ENCODE data around the gene RAPGEF1.

The RAPGEF1 gene

GRCh38 chr9:131590907-131591844 is 148.7 kb downstream of the RAPGEF1 start:
- TF ChIP-seq SIN3A (IDR thresholded peaks at IDR 0.05; ENCODE audit: borderline replicate concordance, insufficient read depth, low read length) (no peak), POLR2AphosphoS5 (IDR thresholded peaks at IDR 0.05; ENCODE audit: low read depth, low read length) (no peak), TAF1 (IDR thresholded peaks at IDR 0.05; ENCODE audit: borderline replicate concordance, insufficient read depth, low read length) (no peak), REST (IDR thresholded peaks at IDR 0.05; ENCODE audit: insufficient read depth in 1 of 2, low read depth in 2 of 2, low read length in 2 of 2) (no peak), FOXP2 (optimal IDR thresholded peaks at IDR 0.05; ENCODE audit: borderline replicate concordance, extremely low read depth, extremely low read length, insufficient read depth) (no peak)

GRCh38 chr9:131590449-131590848 is 149.4 kb downstream of the RAPGEF1 start:
- no peak for TF ChIP-seq POLR2AphosphoS5 (IDR thresholded peaks at IDR 0.05; ENCODE audit: low read depth, low read length)
- TF ChIP-seq REST (IDR thresholded peaks at IDR 0.05; ENCODE audit: insufficient read depth in 1 of 2, low read depth in 2 of 2, low read length in 2 of 2) = no peak
- no peak for TF ChIP-seq TAF1 (IDR thresholded peaks at IDR 0.05; ENCODE audit: borderline replicate concordance, insufficient read depth, low read length)
- no peak for TF ChIP-seq FOXP2 (optimal IDR thresholded peaks at IDR 0.05; ENCODE audit: borderline replicate concordance, extremely low read depth, extremely low read length, insufficient read depth)
- TF ChIP-seq SIN3A (IDR thresholded peaks at IDR 0.05; ENCODE audit: borderline replicate concordance, insufficient read depth, low read length) = no peak

- TF ChIP-seq SIN3A (IDR thresholded peaks at IDR 0.05; ENCODE audit: borderline replicate concordance, insufficient read depth, low read length) = no peak
- TF ChIP-seq TAF1 (IDR thresholded peaks at IDR 0.05; ENCODE audit: borderline replicate concordance, insufficient read depth, low read length) = no peak
- TF ChIP-seq POLR2AphosphoS5 (IDR thresholded peaks at IDR 0.05; ENCODE audit: low read depth, low read length) = no peak
- TF ChIP-seq REST (IDR thresholded peaks at IDR 0.05; ENCODE audit: insufficient read depth in 1 of 2, low read depth in 2 of 2, low read length in 2 of 2) = no peak
Observed at GRCh38 chr9:131589993-131590392, 149.9 kb downstream of the RAPGEF1 start.

GRCh38 chr9:131589124-131589711 is 150.7 kb downstream of the RAPGEF1 start:
- TF ChIP-seq FOXP2 (optimal IDR thresholded peaks at IDR 0.05; ENCODE audit: borderline replicate concordance, extremely low read depth, extremely low read length, insufficient read depth) (no peak), SIN3A (IDR thresholded peaks at IDR 0.05; ENCODE audit: borderline replicate concordance, insufficient read depth, low read length) (no peak), POLR2AphosphoS5 (IDR thresholded peaks at IDR 0.05; ENCODE audit: low read depth, low read length) (no peak), REST (IDR thresholded peaks at IDR 0.05; ENCODE audit: insufficient read depth in 1 of 2, low read depth in 2 of 2, low read length in 2 of 2) (no peak), TAF1 (IDR thresholded peaks at IDR 0.05; ENCODE audit: borderline replicate concordance, insufficient read depth, low read length) (no peak)
